GM12874 (cell line): ENCODE data around the gene CDH13.

Experiments used
- CTCF ChIP-seq: IDR thresholded peaks from 2 replicates; pipeline ENCODE4 v1.5.1; 2011; ENCODE audit warnings: low read depth, mild to moderate bottlenecking, control low read depth, low read length, moderate library complexity; ENCODE audit not compliant: insufficient read depth

The CDH13 gene

GRCh38 chr16:83552228-83552627, 925.5 kb downstream of the CDH13 start:
- TF ChIP-seq CTCF, result no peak

- TF ChIP-seq CTCF, result no peak
Measured at GRCh38 chr16:83552930-83553329, 926.2 kb downstream of the CDH13 start.

- TF ChIP-seq CTCF, result no peak
Measured at GRCh38 chr16:83554096-83554495, 927.3 kb downstream of the CDH13 start.

- no peak for TF ChIP-seq CTCF
Measured at GRCh38 chr16:83554540-83554939, 927.8 kb downstream of the CDH13 start.

GRCh38 chr16:83561876-83562275, 935.1 kb downstream of the CDH13 start:
- TF ChIP-seq CTCF, result no peak

GRCh38 chr16:83568345-83568744, 941.6 kb downstream of the CDH13 start:
- no peak for TF ChIP-seq CTCF

GRCh38 chr16:83574388-83574787, 947.6 kb downstream of the CDH13 start:
- TF ChIP-seq CTCF, result no peak
